ENCODE results near the gene FOXM1.

The FOXM1 gene

GRCh38 chr12:2877047-2877952, at the start of gene FOXM1, which contains the start of gene RHNO1:
Gene FOXM1 (minus strand): TSS chr12:2877174. CDS start chr12:2874478, 2,696 bp downstream.
Gene RHNO1 (plus strand): TSS chr12:2877223. CDS start chr12:2885367, 8,144 bp downstream.
- peak; percentile 85 for DNase-seq (ENCODE audit: low read depth)
- no peak for TF ChIP-seq CTCF (conservative IDR thresholded peaks at IDR 0.05; ENCODE audit: control insufficient read depth, insufficient read depth, low read depth, low read length)
- peak within 1 kb of the TSS; percentile 92 for H3K4me3 ChIP-seq (ENCODE audit: control insufficient read depth, low read depth, low read length)

GRCh38 chr12:2925322-2925995, 48.5 kb upstream of the FOXM1 start:
- peak; percentile 42 for DNase-seq (ENCODE audit: low read depth)
- no peak for TF ChIP-seq CTCF (conservative IDR thresholded peaks at IDR 0.05; ENCODE audit: control insufficient read depth, insufficient read depth, low read depth, low read length)
- H3K4me3 ChIP-seq (ENCODE audit: control insufficient read depth, low read depth, low read length) = no peak overlapping the region

- TF ChIP-seq CTCF (conservative IDR thresholded peaks at IDR 0.05; ENCODE audit: control insufficient read depth, insufficient read depth, low read depth, low read length) = no peak
- DNase-seq (ENCODE audit: low read depth) = peak; percentile 72
- H3K4me3 ChIP-seq (ENCODE audit: control insufficient read depth, low read depth, low read length) = no peak overlapping the region
These were observed 47.0 kb upstream of the FOXM1 start for GRCh38 chr12:2924019-2924418.

GRCh38 chr12:2923057-2923456, 46.1 kb upstream of the FOXM1 start:
- H3K4me3 ChIP-seq (ENCODE audit: control insufficient read depth, low read depth, low read length) = no peak overlapping the region
- DNase-seq (ENCODE audit: low read depth) = no peak

GRCh38 chr12:2922329-2922728, 45.4 kb upstream of the FOXM1 start:
- peak; percentile 6 for DNase-seq (ENCODE audit: low read depth)
- no peak for TF ChIP-seq CTCF (conservative IDR thresholded peaks at IDR 0.05; ENCODE audit: control insufficient read depth, insufficient read depth, low read depth, low read length)
- no peak overlapping the region for H3K4me3 ChIP-seq (ENCODE audit: control insufficient read depth, low read depth, low read length)

More at GRCh38 chr12:2923057-2923456, 46.1 kb upstream of the FOXM1 start:
- TF ChIP-seq CTCF (conservative IDR thresholded peaks at IDR 0.05; ENCODE audit: control insufficient read depth, insufficient read depth, low read depth, low read length) = no peak

- TF ChIP-seq CTCF (conservative IDR thresholded peaks at IDR 0.05; ENCODE audit: control insufficient read depth, insufficient read depth, low read depth, low read length) = no peak
- no peak for DNase-seq (ENCODE audit: low read depth)
- H3K4me3 ChIP-seq (ENCODE audit: control insufficient read depth, low read depth, low read length) = no peak overlapping the region
These were observed 42.3 kb upstream of the FOXM1 start for GRCh38 chr12:2919249-2919648.

Data from fibroblast of mammary gland (primary cell).